NK-92 (cell line): ENCODE data around the gene ELL.

Experiments used
- DNase-seq: peaks from one replicate; lab custom pipeline; 2025; ENCODE audit not compliant: unreplicated experiment; lab: John Stamatoyannopoulos, UW

ELL gene

DNA sequence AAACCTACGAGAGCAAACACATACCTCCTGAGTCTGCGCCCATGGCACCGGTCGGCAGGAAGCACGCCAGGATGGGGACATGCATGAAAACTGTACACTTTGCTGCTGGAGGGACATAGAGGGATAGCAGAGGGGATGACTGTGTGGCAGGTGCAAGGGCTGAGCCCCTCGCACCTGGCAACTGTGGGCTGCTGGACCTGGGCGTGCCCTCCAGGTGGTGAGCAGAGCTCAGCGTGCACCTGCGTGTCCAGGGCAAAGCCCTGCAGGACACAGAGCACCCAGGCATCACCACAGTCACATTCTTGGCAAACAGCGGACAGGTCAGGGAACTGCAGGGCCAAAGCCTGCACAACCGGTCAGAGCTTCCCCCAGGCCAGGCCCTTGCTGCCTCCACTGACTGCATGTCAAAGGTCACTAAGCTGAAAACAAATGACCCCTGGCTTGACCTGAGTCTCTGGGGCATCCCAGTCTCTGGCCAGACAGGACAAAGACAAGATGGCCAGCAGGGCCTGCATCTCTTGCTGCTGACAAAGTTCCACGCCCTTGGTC, 75.0 kb downstream of the ELL start:
- no peak for DNase-seq

- no peak for DNase-seq
Observed at GRCh38 chr19:18446145-18446810, 75.6 kb downstream of the ELL start.

DNA sequence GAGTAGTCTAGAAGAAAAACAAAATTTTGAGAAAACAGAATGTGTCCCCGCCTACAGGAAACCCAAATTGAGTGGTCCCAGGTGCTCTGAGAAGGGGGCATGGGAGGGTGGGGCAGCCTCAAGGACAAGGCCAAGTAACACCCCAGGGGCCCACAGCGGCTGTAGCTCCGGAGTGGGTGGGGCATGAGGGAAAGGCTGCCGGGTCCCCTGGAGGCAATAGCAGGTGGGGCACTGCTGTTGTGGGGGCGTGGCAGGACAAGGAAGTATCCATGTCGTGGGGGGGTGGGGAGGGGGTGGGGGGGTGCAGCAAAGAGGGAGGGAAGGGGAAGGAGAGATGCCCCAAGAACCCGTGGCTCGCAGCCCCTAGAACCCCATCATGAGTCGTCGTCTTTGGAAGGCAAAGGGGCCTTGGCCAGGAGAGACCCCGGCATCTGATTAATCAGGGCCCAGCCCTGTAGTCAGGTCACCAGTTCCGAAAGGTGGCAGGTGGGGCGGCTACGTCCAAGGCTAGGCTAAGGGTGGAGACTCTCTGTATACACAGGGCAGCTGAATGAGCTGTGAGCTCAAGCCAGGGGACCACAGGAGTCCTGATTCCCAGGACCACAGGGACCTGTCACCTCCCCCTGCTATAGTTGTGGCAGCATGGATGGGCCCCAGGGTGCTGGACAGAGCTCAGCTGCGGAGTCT, 76.5 kb downstream of the ELL start:
- no peak for DNase-seq

GRCh38 chr19:18444513-18444912, 77.4 kb downstream of the ELL start:
- no peak for DNase-seq

- DNase-seq: no peak
Observed at GRCh38 chr19:18443831-18444230, 78.0 kb downstream of the ELL start.

GRCh38 chr19:18443406-18443805, 78.5 kb downstream of the ELL start:
- no peak for DNase-seq

DNA sequence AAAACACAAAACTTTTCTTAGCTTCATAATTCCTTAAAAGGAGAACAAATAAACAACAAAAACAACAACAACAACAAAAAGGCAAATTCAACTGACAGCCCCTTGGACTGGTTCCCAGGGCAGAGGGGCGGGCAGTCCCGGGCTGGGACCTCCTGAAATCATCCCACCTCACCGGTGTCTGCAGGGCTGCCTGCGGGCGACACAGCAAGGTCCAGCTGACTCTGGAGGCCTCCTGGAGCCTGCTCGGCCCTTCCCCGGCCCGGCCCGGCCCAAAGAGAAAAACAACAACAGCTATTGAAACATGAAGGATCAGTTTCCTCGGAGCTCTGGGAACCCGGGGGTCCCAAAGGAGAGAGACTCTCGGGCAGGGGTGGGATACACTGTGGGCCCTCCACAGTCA, 78.9 kb downstream of the ELL start:
- no peak for DNase-seq

DNA sequence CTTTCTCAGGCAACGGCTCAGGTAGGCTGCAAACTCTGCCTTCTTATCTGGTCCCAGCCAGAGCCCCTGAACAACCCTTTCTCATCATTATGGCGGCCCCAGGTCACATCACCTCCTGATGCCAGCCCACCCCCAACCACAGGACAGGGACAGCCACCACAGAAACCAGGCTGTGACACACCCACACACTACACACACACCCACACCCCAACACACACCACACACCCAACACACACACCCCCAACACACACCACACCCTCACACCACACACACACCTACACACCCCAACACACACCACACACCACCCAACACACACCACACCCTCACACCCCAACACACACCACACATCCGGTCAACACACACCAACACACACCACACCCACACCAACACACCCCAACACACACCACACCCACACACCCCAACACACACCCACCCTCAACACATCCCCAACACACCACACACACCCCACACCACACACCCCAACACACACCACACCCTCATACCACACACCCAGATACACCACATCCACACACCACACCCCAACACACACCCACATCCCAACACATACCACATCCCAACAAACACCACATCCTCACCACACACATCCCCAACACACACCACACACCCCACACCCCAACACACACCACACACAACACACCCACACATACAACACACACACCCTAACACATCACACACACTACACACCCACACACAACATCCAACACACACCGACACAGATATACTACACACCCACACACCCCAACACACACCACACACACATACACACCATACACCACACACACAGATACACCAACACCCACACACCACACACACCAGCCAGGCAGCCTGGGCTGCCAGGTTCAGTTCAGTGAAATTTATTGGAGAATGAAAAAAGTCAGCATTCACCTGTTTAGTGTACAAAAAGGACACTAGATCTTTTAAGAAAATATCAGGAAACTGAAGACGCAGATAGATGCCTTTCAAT, 79.8 kb downstream of the ELL start:
- DNase-seq: no peak

GRCh38 chr19:18440936-18441803, 80.7 kb downstream of the ELL start:
- no peak for DNase-seq

DNA sequence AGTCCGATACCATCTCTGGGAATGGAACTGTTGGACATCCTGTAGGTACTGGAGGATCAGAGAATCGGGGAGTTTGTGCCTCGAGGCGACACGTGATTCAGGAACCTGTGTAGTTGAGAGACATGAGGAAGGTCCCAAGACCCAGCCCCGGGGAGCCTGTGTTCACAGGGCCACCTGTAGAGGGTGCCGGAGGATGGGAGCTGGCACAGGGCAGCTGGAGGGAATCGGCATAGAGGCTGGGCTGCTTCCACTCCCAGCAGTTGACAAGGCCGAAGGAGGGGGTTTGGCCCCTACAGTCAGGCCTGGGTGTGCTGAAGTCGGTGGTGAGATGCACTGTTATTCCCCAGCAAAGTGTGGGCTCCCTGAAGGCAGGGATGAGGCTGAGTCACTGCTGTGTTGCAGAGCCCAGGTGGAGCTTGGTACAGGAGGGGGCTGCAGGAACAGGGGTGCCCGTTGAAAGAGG, 81.4 kb downstream of the ELL start:
- DNase-seq: no peak

DNA sequence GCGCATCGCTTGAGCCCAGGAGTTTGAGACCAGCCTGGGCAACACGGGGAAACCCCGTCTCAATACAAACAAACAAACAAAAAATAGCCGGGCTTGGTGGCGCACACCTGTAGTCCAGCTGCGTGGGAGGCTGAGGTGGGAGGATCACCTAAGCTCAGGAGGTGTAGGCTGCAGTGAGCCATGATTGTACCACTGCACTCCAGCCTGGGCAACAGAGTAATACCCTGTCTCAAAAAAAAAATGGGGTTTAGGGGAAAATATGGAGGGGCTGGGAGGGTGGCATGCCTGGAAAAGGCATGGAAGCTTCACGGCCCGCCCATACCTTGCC, 82.0 kb downstream of the ELL start:
- DNase-seq: no peak

- DNase-seq: no peak
Observed at GRCh38 chr19:18439025-18439909, 82.6 kb downstream of the ELL start.

DNA sequence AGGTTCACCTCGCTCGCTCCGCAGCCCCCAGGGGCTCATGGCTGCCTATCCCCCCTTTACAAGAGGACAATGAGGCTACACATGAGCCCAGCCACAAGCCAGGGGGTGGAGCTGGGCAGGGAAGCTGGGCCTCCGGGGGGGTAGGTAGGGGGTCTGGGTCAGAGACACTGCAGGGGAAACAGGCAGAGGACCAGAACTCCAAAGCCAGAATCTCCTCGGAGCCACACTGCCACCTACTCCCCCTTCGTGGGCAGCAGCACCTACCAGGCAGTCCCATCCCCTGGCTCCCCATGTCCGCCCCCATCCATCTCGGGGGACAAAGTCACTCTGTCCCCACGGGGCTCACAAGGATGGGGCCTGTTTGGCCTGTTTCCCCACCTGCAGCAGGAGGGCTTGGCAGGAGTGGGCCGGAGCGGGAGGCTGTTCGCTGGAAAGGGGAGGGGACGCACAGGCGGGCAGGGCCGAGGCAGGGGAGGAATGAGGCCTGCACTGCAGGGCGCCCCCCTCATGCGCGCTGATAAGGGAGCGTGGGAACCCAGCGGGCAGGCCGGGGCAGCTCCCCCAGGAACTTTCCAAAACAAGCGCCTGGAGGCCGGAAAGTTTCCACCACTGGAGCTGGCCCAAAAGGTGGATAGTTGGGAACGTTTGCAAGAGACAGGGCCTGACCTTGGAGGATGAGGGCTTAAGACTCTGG, 83.4 kb downstream of the ELL start:
- DNase-seq: no peak

- no peak for DNase-seq
Observed at GRCh38 chr19:18437491-18438330, 84.2 kb downstream of the ELL start, which contains the start of gene ISYNA1. TSS of gene ISYNA1 (minus strand) at chr19:18438133. CDS start at chr19:18437979, 154 bp downstream.

GRCh38 chr19:18436671-18437490, 85.0 kb downstream of the ELL start:
- no peak for DNase-seq

DNA sequence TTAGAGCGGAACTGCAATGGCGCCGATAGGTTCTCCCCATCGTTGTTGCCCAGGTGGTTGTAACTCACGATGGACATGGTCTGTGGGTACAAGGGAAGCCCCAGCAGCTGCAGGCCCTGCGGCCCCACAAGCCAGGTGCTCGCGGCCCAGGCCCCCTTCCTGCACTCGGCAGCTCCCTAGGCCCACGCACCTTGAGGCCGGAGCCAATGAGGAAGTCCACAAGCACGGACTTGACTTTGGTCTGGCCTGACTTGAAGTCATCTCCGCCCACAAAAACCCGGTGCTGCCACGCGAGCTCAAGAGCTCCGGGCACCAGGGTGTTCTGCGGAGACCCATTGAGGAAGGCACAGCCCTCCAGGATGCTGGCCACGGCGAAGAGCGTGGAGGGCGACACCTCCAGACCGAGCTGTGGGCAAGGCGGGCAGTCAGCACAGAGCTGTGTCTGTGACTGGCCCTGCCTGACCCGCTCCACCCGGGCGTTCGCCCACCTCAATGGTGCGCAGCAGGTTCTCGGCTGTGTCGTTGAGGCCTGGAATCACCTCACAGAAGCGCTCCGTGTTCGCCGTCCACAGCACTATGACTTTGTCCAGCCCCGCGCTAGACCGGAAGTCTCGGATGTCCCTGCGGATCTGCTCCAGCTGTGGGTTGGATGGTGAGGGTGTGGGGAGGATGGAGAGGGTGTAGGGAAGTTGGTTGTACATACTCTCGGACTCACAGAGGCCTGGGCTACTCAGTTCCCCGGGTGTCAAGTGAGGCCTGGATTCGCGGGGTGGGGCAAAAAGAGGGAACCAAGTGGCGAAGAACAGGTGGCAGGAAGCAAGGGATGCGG, 85.8 kb downstream of the ELL start:
- no peak for DNase-seq
